Measurements from ENCODE around the gene TVP23B.
"Not testable (repeated sequence)": the region's sequence is repeated elsewhere in the genome, so short reads cannot be mapped to it uniquely, and the experiment has no call there.

TVP23B gene

GRCh38 chr17:18780991-18781718, at the start of gene TVP23B:
Gene TVP23B (plus strand): TSS chr17:18781183. CDS start chr17:18781294, 111 bp downstream.
- peak; percentile 97 for DNase-seq (ENCODE audit: low spot score)

GRCh38 chr17:18732438-18732837, 48.5 kb upstream of the TVP23B start:
- not testable (repeated sequence) for DNase-seq (ENCODE audit: low spot score)

DNA sequence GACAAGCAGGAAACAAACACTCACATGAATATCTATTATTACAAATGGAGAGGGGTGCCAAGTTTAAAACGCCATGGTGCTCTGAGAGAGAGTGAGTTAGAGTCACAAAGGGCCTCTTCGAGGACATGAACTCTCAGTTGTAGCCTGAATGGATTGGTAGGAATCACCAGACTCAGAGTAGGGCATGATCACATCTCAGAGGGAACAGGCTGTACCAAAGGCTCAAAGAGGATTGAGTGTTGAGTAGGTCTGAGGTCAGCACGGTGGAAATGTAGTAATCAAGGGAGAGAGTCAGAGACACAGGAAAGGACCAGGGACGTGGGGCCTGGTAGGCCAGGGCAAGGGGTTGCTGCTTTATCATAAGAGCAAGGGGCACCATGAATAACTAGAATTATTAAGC, 47.6 kb upstream of the TVP23B start:
- DNase-seq (ENCODE audit: low spot score), result not testable (repeated sequence)

- DNase-seq (ENCODE audit: low spot score), result not testable (repeated sequence)
These were observed 41.2 kb upstream of the TVP23B start for GRCh38 chr17:18739616-18740391.

GRCh38 chr17:18741228-18741627, 39.8 kb upstream of the TVP23B start:
- DNase-seq (ENCODE audit: low spot score), result not testable (repeated sequence)

DNA sequence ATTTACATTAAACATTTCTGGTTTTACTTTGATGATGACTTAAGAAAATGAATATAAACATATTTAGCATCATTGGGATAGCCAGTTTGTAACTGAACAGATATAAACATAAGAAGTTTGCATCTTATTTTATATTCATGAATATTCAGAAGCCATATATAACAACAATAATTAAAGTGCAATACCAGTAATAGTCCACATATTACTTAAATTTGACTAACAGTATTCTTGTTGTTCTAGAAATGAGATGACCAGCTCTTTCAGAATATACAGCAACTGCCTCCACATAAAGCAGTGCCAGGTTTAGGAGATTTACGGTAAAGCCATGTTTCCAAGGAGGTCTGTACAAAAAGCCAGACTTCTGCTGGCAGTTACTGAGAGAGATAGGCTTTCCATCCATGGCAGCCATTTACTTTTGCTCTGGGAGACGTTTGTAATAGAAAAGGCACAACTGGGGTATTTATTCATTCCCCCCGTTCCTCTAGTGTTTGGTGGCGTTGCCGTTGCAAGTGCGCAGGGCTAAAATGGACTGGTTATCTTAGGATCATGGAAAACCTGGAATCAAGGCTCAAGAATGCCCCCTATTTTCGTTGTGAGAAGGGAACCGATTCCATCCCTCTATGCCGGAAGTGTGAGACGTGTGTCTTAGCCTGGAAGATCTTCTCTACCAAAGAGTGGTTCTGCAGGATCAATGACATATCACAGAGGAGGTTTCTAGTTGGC, 37.1 kb upstream of the TVP23B start, which contains the start of gene FBXW10:
Gene FBXW10, plus strand, starts transcription at position 356 of the 723 bp plus-strand sequence. Its CDS starts 191 bp downstream, at position 547.
- DNase-seq (ENCODE audit: low spot score), result not testable (repeated sequence)

GRCh38 chr17:18744726-18745125, 36.3 kb upstream of the TVP23B start:
- DNase-seq (ENCODE audit: low spot score), result not testable (repeated sequence)

DNA sequence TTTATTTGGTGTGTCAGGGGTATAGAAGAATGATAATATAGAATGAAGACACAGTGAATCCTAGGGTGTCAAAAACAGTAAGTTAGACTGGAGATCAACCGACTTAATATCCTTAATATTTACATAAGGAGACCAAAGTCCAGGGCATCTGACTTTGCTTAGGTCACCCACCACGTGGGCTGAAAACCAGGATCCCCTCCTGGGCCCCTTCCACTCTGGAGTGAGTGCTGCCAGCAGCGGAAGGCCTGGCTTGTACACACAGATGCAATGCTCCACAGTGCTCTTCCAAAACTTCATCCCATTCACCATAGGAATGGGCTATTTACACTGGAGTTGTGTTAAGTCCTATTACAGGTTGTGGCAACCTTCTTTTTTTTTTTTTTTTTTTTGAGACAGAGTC, 34.4 kb upstream of the TVP23B start:
- DNase-seq (ENCODE audit: low spot score), result not testable (repeated sequence)

GRCh38 chr17:18747501-18747900, 33.5 kb upstream of the TVP23B start:
- DNase-seq (ENCODE audit: low spot score), result not testable (repeated sequence)

DNA sequence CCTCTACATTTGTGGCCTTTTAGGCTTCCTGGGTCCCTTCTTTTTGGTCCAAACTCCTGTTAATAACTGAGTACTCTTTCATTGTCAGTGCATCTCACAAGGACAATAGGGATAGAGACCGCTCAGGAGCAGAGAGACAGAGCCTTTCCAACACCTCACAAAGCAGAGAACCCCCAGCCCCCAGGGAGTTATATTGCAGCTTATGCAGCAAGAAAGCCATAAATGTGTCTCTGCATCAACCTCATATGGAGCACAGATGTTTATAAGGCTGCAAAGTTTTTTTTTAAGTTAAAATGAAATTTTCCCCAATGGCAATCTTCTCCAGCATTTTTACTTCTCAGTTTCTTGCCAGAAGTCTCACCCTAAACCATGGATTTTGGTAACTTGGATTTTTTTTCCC, 30.7 kb upstream of the TVP23B start:
- DNase-seq (ENCODE audit: low spot score), result not testable (repeated sequence)

- not testable (repeated sequence) for DNase-seq (ENCODE audit: low spot score)
These were observed 27.1 kb upstream of the TVP23B start for GRCh38 chr17:18753829-18754409.

DNA sequence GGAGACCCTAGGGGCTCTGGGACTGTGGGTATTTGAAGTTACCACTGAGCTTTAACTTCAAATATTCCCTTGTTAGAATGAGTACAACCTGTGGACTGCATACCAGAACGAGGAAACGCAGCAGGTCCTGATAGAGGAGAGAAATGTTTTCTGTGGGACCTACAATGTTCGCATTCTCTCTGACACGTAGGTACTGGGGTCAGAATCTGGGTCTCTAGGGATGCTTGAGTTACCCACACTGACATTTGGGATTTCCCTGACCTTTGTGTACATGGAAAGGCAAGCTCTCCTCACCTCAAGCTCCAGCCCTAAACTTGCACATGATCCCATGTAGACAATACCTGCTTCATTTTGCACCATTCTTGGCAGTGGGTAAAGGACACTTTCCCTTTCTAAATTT, 25.0 kb upstream of the TVP23B start:
- DNase-seq (ENCODE audit: low spot score), result not testable (repeated sequence)

DNA sequence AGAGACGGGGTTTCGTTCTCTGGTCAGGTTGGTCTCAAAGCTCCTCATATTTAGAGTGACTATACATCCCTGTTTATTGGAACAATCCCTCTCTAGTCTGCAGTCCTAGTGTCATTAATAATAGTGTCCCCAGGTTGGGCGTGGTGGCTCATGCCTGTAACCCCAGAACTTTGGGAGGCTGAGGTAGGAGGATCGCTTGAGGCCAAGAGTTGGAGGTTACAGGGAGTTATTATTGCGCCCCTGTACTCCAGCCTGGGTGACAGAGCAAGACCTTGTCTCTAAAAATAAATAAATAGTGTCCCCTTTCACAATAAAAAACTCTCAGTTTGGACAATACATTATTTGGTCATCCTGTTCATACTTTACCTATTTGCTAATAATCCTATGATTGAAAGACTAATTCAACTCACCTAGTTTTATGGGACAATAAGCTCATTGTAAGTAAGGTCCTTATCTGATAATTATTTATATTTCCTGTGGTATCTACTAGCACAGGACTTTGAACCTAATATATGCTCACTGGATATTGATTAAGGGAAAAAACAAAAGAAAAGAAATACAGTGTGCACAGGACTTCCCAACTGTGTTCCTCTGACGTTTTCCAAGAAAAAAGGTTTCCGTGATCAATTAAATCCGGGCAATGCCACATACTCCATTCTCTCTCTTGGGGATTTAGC, 23.5 kb upstream of the TVP23B start:
- DNase-seq (ENCODE audit: low spot score), result not testable (repeated sequence)

DNA sequence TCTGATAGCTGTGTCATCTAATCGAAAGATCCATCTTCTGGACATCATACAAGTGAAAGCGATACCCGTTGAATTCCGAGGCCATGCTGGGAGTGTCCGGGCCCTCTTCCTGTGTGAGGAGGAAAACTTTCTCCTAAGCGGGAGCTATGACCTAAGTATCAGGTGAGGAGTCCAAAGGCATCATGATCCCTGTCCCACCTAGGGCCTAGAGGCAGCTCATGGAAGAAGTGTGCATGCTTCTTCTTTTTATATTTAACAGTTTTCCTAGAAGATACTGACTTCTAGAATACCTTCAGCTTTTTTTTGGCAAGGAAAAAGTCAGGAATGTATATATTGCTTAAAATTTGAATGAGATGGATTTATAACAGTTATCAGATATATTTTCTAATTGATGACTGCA, 22.6 kb upstream of the TVP23B start:
- DNase-seq (ENCODE audit: low spot score), result not testable (repeated sequence)

GRCh38 chr17:18760221-18760620, 20.8 kb upstream of the TVP23B start:
- not testable (repeated sequence) for DNase-seq (ENCODE audit: low spot score)

- not testable (repeated sequence) for DNase-seq (ENCODE audit: low spot score)
These were observed 10.4 kb upstream of the TVP23B start for GRCh38 chr17:18770572-18770971.

GRCh38 chr17:18771066-18771465, 9.9 kb upstream of the TVP23B start:
- DNase-seq (ENCODE audit: low spot score), result peak; percentile 8

DNA sequence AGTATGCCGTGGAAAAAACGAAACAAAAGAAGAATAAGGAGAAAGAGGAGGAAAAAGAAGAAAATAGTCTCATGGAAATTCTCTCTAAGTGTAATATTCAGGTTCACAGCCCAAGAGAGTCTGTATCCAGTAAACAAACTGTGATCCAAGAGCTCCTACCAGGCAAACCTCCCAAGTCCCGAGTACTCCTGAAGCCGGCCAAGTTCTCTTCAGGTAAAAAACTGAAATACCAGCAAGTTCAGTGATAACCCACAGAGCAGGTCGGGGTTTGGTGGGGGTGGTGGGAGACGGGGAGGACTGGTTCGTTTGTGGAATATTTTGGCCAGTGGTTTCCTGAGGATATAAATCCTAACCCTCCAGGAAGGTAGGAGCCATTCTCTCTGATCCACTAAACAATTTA, 8.5 kb upstream of the TVP23B start:
- DNase-seq (ENCODE audit: low spot score), result no peak

- DNase-seq (ENCODE audit: low spot score), result not testable (repeated sequence)
These were observed 822 bp downstream of the TVP23B start for GRCh38 chr17:18781805-18782204.

DNA sequence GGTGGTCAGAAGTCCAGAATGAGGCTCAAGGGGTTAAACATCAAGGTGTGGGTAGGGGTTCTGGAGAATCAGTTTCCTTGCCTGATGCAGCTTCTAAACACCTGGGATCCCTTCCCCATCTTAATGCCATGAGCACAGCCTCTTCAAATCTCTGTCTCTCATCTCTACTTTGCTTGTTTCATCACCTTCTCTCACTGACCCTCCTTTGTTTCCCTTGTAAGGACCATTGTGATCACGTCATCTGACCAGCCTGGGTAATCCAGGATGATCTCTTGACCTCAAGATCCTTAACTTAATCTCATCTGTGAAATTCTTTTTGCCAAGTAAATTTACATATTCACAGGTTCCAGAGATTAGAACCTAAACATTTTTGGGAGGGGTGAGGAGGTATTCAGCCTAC, 5.0 kb downstream of the TVP23B start:
- not testable (repeated sequence) for DNase-seq (ENCODE audit: low spot score)

DNA sequence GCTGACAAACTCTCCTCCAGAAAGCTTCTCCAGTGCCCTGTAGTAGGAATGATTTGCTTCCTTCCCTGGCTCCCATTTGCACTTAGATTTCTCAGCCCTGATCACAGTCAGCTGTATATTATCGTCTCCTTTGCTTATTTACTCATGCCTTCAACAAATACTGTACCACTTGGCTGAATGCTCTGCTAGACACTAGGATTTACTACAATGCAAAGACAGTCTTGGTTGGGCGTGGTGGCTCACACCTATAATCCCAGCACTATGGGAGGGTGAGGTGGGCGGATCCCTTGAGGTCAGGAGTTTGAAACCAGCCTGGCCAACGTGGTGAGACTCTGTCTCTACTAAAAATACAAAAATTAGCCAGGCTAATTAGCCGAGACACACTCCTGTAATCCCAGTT, 5.9 kb downstream of the TVP23B start:
- DNase-seq (ENCODE audit: low spot score), result not testable (repeated sequence)

All from kidney tubule cell (primary cell).